Measurements from ENCODE around the gene KAZN.

The KAZN gene

GRCh38 chr1:15053153-15053552 is 454.7 kb downstream of the KAZN start:
- no peak for DNase-seq

DNA sequence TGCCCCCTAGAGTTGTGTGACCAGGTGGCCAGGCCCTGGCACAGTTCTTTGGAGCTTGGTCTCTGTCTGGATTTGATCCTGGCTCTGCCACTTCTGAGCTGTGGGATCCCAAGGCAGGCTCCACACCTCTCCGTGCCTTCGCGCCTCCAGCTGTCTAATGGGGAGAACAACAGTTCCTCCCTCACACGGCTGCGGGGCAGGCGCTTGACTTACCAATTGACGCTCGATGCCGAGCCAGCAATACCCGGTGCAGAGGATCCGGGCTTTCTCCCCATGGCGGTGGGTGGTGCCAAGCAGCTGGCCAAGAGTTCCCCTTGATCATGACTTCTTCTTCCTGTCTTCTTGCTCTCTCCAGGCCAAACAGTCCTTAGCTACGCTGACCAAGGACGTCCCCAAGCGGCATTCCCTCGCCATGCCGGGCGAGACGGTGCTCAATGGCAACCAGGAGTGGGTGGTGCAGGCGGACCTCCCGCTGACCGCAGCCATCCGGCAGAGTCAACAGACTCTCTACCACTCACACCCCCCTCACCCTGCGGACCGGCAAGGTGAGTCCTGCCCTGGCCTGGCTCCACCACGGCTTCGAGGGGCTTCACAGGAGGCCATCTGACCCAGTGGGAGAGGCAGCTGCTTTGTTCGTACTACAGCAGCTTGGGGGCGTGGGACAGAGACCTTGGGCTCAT is 457.4 kb downstream of the KAZN start:
- no peak for DNase-seq

DNA sequence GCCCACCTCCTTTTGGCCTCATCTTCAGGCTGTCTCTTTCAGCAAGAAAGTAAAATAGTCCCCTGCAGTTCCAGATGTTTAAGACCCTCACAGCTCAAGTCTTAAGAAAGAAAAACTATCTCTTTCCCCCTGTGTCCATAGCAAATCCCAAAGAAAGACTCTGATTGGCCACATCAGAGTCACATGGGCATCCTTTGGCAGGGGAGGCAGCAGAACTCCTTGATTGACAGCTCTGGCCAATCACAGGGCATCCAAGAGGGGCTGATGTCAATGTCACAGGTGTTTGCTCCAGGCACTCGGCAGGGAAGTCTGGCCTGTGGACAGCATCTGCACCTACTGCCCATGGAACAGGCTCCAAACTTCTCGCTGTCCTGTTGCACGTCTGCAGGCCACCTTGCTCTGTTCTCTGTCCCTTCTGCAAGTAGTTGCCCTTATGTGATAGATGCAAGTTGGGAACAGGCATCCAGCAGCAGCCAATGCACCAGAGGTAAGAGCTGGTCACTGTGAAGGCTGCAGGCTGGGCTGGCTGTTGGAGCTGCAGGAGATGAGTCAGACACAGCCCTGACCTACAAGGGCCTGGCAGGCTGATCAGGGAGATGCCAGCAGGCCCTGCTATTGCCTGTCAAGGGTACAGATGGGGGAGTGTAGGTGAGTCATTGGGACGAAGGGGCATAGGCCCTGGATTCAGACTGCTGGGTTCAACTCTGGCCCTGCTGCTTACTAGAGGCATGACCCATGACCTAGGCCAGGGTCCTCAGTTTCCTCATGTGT is 458.2 kb downstream of the KAZN start:
- DNase-seq: no peak

DNA sequence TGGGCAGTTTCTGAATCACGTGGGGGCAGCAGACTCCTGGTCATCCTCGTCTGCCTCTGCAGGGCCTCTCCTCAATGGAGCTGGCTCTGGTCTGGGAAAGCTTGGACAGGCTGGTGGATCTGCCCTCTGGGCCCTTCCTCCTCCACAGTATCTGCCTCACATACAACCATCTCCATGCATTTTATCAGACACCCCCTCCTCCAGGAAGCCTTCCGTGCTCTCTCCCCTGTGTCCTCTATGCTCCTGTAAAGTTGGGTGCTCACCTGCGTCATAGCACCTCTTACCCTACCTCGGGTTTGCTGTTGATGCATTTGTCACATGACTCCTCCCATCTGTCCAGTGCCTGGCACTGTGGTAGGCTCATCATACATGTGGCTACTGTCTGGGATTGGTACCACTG is 459.3 kb downstream of the KAZN start:
- no peak for DNase-seq

DNA sequence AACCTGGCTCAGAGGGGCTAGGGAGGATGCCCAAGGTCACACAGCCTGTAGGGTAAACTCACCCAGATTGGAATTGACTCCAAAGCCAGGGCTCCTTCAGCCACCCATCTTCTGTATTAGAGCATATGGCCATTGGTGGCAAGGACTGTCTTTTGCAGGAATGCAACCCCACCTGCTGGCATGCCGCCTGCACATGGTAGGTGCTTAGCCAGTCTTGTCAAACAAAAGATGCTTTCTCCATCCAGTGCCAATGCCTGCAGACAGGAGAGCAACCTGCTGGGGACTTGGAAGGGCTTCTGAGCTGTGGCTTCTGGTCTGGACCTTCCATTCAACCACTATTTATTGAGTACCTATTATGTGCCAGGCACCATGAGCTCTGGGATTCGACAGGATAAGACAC is 459.8 kb downstream of the KAZN start:
- no peak for DNase-seq

GRCh38 chr1:15060104-15060503 is 461.6 kb downstream of the KAZN start:
- no peak for DNase-seq

DNA sequence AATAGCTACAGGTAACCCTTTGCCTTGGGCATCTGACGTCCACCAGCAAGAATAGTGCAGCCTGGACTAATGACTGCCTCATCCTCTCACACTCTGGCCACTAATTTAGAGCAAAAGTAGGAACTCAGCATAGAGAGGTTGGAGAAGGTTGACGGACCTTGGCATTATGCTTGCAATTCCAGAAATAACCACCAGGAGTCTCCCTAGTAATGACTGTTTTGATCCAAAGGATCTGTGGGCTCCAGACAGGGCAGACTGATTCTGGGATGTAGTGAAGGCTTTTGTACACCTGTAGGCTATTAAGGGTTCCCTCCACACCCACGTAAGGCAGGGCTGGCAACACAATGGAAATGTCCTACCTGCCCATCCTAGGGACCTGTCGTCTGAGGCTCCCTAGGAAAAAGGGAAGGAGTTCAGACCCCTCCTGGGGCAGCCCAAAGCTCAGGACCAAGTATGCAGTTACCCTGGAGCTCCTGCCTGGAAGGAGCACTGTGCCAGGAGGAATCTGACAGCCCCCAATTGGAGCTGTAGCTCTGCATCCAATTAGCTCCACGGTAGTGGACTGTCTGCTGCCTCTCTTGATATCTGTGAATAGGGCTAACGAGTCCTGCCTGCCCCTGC is 464.1 kb downstream of the KAZN start:
- no peak for DNase-seq

- no peak for DNase-seq
These were observed 464.9 kb downstream of the KAZN start for GRCh38 chr1:15063346-15063745.

GRCh38 chr1:15063783-15064182 is 465.3 kb downstream of the KAZN start:
- DNase-seq: no peak

DNA sequence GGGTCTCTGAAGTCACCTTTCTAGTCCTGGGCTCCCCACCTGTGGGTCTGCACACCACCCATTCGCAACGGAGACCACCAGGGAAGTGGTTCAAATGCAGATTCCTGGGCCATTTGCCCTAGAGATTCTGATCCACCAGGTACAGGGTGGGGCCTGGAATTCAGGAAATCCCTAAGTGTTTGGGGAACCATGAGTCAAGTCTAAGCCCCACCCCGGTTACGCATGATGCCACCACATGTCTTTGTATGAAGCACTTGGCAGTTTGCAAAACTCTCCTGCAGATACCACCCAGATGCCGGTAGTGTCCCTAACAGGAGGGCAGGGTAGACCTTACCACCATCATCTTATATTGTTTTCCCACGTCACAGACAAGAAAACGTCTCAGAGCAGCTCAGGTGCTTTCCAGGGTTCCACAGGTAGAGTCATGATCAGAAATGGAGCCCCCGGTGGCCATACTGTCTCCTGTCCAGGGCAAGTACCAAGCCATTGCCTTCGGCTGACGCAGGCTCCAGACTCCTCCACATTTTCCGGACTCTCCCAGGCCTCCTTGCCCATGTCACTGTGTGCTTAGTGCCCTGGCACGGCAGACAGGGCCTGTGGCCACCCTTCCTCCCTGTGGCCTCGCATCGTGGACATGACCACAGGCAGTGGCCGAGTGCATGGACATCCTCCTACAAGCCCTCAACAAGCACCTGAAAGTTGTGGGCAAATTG is 465.9 kb downstream of the KAZN start:
- DNase-seq: no peak

GRCh38 chr1:15065291-15065690 is 466.8 kb downstream of the KAZN start:
- no peak for DNase-seq

DNA sequence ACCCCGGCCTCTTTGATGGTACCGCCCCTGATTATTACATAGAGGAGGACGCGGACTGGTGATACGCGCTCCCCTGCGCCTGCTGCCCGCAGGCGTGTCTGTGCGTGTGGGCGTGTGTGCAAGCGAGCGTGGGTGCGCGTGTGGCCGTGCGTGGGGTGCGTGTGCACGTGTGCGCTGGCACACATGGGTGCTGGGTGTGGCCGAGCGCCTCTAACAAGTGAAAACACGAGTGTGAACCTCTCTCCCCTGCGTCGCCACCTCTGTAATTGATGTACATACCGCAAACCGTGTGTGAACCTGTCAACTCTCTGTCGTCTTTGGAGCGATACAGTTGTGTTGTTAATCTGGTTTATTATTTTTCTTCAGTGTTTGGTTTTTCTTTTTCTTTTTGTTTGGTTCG is 467.3 kb downstream of the KAZN start:
- no peak for DNase-seq

DNA sequence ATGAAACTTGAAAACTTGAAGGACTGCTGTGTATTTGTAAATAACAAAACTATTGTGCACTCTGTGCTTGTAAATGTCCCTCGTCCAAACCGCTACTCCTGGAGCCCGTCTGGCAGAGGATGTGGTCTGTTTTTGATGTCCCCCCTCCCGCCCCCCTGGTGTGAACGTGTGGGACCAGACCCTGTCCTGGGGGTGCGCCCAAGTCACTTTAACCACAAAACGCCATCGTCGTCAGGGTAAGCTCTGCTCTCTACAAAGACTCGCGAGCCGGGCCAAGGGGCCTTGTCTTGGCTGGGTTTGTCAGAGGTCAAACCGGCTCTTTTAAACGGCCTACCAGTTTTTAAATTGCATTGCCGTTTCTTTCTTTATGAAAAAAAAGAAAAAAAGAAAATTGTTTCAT is 467.7 kb downstream of the KAZN start:
- no peak for DNase-seq

DNA sequence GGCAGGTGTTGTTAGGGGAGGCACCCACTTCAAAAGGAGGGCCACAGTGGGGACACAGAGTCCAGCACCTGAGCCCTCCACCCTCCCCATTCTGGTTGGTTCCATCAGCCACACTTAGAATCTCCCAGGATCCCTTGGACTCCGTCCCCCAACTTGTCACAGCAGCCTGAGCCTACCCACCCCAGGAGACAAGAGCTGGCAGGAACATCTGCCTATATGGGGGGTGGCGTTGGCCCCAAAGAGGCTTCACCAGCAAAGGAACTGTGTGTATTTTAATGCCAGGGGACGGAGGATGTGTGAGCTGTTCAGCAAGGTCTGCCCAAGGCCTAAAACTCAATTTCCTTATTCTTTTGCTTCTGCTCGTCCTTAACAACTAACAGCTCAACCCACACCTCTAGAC is 468.7 kb downstream of the KAZN start:
- no peak for DNase-seq

DNA sequence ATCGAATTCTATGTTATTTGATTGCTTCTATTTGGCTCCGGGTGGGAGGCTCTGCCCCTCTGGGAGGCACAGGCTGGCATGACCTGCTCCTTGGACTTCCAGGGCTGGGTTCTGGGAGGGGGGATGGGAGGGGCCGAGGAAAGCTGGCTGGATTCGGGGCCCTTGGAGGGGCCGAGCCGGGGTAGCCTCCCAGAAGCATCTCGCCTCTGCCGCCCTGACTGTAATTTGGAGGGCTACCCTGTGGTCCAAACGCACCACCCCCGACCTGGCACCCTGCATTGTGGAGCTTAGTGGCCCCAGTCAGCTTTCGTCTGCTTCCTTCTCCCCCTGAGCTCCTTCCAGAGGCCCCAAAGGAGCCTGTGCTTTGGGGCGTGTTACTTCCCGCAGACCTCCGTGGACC is 469.7 kb downstream of the KAZN start:
- no peak for DNase-seq

- DNase-seq: no peak
These were observed 470.5 kb downstream of the KAZN start for GRCh38 chr1:15068997-15069396.

DNA sequence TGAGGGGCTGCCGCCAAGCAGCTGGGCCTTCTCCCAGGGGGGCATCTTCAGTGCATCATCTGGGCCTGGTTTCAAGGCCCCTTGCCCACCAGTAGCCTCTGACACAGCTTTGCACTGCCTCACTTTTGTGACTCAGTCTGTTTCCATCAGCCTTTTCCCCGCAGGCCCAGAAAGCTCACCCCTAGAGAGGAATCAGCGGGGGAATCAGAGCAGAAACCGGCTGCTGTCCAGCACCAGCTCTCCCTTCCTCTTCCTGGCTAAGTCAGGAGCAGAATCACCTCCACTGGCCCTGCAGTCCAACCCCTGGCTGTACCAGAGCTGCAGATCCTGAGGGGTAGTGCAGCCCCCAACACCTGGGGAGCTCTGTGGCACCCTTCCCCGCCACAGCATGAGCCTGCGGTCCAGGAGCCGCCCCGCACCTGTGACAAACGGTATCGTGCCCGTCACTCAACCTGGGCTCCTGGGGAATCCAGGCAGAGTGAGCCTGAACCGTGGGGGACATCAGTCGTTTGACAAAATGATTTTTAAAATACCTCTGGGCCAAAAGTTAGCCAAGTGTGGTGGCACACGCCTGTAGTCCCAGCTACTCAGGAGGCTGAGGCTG is 471.8 kb downstream of the KAZN start:
- no peak for DNase-seq

DNA sequence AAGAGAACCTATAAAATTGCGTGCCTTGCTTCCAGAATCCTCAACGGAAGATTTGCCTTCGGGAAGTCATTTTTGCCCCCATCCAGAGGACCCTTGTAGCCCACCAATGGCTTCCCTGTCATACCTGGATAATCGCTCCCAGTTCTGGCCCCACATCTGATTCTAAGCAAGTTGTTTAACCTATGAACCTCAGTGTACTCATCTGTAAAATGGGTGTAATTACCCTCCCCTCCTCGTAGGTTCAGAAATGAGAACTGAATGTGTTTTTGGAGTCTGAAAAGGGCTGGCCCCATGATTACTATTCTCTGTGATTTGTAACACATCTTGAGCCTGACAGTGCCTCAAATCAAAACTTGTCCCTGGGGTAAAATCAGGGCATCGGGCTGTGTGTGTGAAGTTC is 473.5 kb downstream of the KAZN start:
- no peak for DNase-seq

DNA sequence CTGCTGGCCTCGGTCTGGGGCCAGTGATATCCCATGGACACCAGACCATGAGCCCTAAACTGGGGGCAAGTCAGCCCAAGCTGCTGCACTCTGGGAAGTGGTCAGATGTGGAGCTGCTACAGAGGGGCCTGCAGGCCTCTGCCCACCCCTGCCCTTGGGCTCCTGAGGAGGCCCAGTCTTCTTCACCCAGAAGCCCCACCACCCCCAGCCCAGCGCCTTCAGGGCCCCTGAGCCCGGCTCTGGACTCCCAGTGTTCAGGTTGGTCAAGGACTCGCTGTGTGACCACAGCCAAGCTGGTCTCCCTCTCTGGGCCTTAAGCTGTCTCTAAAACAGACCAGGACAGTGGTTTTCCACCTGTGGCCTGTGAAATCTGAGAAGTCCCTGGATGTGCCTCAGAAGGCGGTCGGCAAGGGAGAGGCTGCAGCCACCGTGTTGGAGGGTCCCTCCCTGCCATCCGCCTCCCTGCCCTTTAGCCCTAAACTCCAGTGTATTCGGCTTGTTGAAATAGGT is 475.4 kb downstream of the KAZN start:
- no peak for DNase-seq

GRCh38 chr1:15075175-15075574 is 476.7 kb downstream of the KAZN start:
- no peak for DNase-seq

DNA sequence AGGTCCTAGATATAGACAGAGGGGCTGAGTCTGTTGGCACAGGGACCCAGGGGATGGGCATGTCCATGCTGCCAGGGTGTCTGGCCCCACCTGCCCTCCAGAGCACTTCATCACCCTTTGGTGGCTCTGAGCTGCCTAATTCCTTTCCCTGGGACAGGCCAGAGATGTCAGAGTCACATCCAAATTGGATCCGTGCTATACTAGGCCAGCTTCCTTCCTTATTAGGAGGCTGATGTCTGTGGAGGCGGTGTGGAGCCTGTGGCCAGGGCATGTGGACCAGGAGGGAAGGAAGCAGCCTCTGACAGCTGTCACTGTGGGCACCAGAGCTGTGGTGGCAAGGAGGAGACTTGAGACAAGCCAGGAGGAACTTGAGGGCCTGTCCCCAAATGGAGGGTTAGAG is 477.3 kb downstream of the KAZN start:
- no peak for DNase-seq

DNA sequence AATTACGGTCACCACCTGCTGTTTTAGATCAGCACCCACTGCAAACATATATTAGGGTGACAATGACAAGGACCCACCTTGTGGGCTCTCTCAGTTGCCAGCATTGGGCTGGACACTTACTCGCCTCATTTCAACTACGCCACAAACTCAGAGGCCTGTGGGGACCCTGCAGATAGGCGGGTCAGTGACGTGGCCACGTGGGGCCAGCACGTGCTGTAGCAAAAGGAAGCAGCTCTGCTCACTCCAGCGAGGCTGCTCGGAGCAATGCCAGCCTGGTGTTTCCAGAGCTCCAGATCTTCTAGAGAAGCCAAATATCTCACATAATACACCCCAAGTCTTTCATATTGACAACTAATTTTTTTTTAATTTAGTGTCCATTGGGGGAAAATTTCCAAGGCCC is 478.3 kb downstream of the KAZN start:
- no peak for DNase-seq

DNA sequence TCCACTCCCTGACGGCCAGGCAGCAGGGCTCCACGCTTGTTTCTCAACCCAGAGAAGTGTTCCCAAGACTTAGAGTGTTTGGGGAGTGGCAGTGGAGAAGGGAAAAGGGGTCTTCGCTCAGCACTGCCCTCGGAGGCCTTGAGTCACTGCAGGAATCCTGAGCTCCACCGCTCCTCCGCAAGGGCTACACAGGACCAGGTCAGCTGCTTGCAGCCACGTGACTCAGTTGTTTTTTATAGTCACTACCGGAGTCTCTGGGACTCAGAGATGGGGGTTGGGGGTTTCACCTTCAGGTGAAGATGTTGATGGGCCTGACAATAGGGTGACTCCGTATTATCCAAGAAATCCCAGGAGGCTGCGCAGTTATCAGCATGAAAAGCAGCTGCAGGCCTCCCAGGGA is 478.9 kb downstream of the KAZN start:
- DNase-seq: no peak
